Kidney epithelial cell (primary cell): ENCODE data around the gene LMBR1. TPM values are rescaled to one million over a fixed set of nuclear protein-coding genes. Genes with fewer than 3 reads are reported as not detected.

Experiments
- DNase-seq: peaks from one replicate; pipeline ENCODE4 v3.0.0-alpha.2; 2010; ENCODE audit warnings: low read depth
- H3K27me3 ChIP-seq: 2 replicates; pipeline ENCODE4 v1.6.0; 2011; ENCODE audit warnings: low read length; ENCODE audit not compliant: control insufficient read depth, insufficient read depth
- H3K36me3 ChIP-seq: 2 replicates; pipeline ENCODE4 v1.5.1; 2011; ENCODE audit warnings: low read length; ENCODE audit not compliant: control insufficient read depth, insufficient read depth
- H3K4me3 ChIP-seq: 2 replicates; pipeline ENCODE4 v1.5.1; 2011; ENCODE audit warnings: low read depth, mild to moderate bottlenecking, control low read depth, low read length
- CTCF ChIP-seq: IDR thresholded peaks from 2 replicates; pipeline ENCODE4 v1.5.1; 2011; ENCODE audit warnings: mild to moderate bottlenecking, moderate library complexity, low read length, control low read depth, inconsistent platforms; ENCODE audit not compliant: insufficient read depth, poor library complexity, severe bottlenecking
- total RNA-seq: library from RNA; depleted of rRNA; stranded (reverse); fragments of >200 nt; gene quantifications from 2 replicates; pipeline ENCODE4 v1.2.3, GENCODE V29; 2015

The LMBR1 gene
- total RNA-seq, 1 donor from 2014 or later: 47.3 TPM

- no peak for DNase-seq
- no peak for TF ChIP-seq CTCF
- Histone ChIP-seq H3K36me3 (no peaks in the 10 kb centered on the region), H3K4me3 (no peak overlapping the region), H3K27me3 (no peaks in the 10 kb centered on the region)
Observed at GRCh38 chr7:156667110-156667426, 225.9 kb downstream of the LMBR1 start.

GRCh38 chr7:156666368-156667109 is 226.4 kb downstream of the LMBR1 start:
- Histone ChIP-seq H3K36me3 (no peaks in the 10 kb centered on the region), H3K4me3 (no peak overlapping the region), H3K27me3 (no peaks in the 10 kb centered on the region)
- no peak for TF ChIP-seq CTCF
- no peak for DNase-seq

GRCh38 chr7:156665101-156665500 is 227.9 kb downstream of the LMBR1 start:
- no peaks in the 10 kb centered on the region for H3K36me3 ChIP-seq
- H3K27me3 ChIP-seq: no peaks in the 10 kb centered on the region
- DNase-seq: no peak
- H3K4me3 ChIP-seq: no peak overlapping the region
- TF ChIP-seq CTCF: no peak

GRCh38 chr7:156662277-156662676 is 230.7 kb downstream of the LMBR1 start:
- DNase-seq: no peak
- no peak for TF ChIP-seq CTCF
- no peak overlapping the region for H3K4me3 ChIP-seq
- no peaks in the 10 kb centered on the region for H3K36me3 ChIP-seq
- H3K27me3 ChIP-seq: no peaks in the 10 kb centered on the region

GRCh38 chr7:156661637-156662036 is 231.3 kb downstream of the LMBR1 start:
- Histone ChIP-seq H3K4me3 (no peak overlapping the region), H3K36me3 (no peaks in the 10 kb centered on the region), H3K27me3 (no peaks in the 10 kb centered on the region)
- DNase-seq: no peak
- TF ChIP-seq CTCF: no peak

- no peaks in the 10 kb centered on the region for H3K36me3 ChIP-seq
- H3K4me3 ChIP-seq: no peak overlapping the region
- DNase-seq: no peak
Observed at GRCh38 chr7:156659961-156660360, 233.0 kb downstream of the LMBR1 start.

More at GRCh38 chr7:156659961-156660360, 233.0 kb downstream of the LMBR1 start:
- no peak for TF ChIP-seq CTCF
- no peaks in the 10 kb centered on the region for H3K27me3 ChIP-seq
